GM18517 (cell line): ENCODE results near the gene EMC10.
"Not testable (repeated sequence)": the region's sequence is repeated elsewhere in the genome, so short reads cannot be mapped to it uniquely, and the experiment has no call there.

Source experiments
- ATAC-seq: cut with Tn5 transposase; IDR thresholded peaks from one replicate; pipeline ENCODE4 v1.9.1; 2021; ENCODE audit warnings: mild to moderate bottlenecking, moderate library complexity; ENCODE audit not compliant: unreplicated experiment

The EMC10 gene

GRCh38 chr19:50450369-50451222, 25.7 kb upstream of the EMC10 start:
- ATAC-seq: no peak

DNA sequence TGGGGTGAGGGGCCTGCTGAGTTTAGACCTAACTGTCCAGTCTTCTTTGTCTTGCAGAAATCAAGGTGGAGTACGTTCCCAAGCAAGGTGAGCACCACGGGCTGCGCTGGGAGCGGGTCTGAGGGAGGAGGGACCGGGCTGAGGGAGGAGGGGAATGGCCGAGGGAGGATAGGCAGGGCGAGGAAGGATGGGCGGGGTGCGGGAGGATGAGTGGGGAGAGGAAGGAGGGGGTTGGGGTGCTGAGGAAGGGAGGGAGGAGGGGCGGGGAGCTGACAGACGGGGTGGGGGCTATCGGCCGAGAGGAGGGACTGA, 25.1 kb upstream of the EMC10 start:
- no peak for ATAC-seq

- no peak for ATAC-seq
Measured at GRCh38 chr19:50453243-50453642, 23.1 kb upstream of the EMC10 start.

DNA sequence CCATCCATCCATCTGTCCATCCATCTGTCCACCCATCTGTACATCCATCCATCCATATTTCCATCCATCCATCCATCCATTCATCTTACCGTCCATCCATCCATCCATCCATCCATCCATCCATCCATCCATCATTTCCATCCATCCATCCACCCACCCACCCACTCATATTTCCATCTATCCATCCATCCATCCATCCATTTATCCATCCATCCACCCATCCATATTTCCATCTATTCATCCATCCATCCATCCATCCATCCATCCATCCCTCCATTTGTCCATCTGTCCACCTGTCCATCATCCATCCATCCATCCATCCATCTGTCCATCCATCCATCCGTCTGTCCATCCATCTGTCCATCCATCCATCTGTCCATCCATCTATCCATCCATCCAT, 20.3 kb upstream of the EMC10 start:
- no peak for ATAC-seq

GRCh38 chr19:50457300-50457699, 19.0 kb upstream of the EMC10 start:
- ATAC-seq: no peak

- no peak for ATAC-seq
Measured at GRCh38 chr19:50458396-50459066, 17.8 kb upstream of the EMC10 start.

GRCh38 chr19:50459067-50459456, 17.2 kb upstream of the EMC10 start:
- no peak for ATAC-seq

- ATAC-seq: no peak
Measured at GRCh38 chr19:50459638-50460037, 16.7 kb upstream of the EMC10 start.

- ATAC-seq: peak; percentile 71
Measured at GRCh38 chr19:50460161-50460765, 16.0 kb upstream of the EMC10 start.

GRCh38 chr19:50461066-50461875, 15.0 kb upstream of the EMC10 start:
- ATAC-seq: no peak

GRCh38 chr19:50462970-50463369, 13.3 kb upstream of the EMC10 start:
- ATAC-seq: no peak

DNA sequence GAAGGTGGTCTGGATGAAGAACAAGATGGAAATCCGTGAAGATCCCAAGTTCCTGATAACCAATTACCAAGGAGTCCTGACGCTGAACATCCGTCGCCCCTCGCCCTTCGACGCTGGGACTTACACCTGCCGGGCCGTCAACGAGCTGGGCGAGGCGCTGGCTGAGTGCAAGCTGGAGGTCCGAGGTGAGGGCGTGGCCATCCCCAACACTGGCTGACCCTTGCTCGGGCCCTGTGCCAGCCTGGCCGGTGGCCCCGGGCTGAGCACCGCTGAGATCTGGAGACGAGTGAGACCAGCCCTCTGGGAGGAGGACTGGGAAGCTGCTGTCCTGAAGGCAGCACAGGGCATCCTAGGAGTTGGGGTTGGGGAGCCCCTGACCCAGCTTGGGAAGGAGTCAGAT, 12.0 kb upstream of the EMC10 start:
- ATAC-seq: no peak

DNA sequence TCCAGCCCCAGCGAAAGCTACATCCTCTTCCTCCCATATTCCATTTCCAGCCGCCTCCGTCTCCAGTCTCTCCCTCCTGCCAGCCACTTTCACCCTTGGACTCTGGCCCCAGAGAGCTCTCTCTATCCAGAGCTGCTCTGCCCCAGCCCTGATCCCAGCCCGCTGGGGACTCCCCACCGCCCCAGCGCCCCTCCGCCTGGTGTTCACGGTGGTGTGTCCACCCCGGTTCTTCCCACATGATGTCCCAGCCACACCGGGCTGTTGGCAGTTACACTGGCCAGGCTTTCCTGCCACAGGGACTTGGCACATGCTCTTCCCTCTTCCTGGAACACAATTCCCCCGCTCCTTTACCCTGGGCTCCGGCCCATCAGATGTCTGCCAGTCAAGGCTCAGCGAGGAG, 11.3 kb upstream of the EMC10 start:
- ATAC-seq: no peak

DNA sequence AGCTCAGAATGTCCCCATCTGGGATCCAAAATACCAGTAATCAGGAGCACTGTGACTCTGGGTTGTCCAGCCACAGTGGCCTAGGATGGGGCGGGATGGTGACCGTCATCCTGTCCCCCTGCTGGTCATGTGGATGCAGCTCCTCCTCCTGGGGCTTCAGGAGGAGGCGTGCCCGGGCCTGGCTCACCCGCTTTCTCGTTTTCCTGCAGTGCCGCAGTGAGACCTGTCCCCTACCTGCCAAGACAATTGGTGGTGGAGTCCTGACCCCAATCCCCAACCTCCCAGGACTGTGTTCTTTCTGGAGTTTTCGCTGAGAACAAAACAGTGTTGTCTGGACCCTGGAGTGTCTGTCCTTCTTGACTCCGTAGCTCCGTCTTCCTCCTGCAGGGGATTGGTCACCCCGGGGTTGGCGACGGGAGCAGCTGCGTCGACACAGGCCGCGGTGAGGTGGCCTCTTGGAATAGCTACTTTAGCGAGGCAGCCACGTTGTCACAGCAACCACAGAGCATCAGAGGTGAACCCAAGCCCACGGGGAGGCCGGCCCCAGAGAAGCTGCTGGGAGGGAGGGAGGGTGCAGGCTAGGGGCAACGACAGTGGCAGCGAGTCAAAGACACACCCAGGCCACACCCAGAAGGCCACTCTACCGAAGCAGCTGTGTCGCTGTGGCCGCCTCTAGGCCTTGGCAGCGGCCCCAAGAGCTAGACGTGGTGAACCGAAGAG, 10.2 kb upstream of the EMC10 start:
- ATAC-seq: no peak

- ATAC-seq: no peak
Measured at GRCh38 chr19:50466706-50467039, 9.6 kb upstream of the EMC10 start.

- no peak for ATAC-seq
Measured at GRCh38 chr19:50467566-50467965, 8.7 kb upstream of the EMC10 start.

DNA sequence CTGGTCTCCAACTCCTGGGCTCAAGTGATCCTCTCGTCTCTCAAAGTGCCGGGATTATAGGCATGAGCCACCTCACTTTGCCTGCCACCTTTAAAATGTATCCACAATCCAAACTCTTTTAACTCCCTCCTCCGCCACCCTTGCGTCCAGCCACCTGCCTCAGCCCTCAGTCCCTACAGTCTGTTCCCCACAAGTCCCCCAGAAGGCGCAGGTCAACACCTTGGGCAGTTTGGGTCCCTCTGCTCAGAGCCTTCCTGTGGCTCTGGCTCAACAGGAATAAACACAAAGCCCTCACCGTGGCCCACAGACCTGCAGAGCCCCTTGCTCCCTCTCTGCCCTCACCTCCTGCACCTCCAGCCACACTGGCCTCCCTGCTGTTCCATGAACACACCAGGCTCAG, 7.5 kb upstream of the EMC10 start:
- ATAC-seq: no peak

DNA sequence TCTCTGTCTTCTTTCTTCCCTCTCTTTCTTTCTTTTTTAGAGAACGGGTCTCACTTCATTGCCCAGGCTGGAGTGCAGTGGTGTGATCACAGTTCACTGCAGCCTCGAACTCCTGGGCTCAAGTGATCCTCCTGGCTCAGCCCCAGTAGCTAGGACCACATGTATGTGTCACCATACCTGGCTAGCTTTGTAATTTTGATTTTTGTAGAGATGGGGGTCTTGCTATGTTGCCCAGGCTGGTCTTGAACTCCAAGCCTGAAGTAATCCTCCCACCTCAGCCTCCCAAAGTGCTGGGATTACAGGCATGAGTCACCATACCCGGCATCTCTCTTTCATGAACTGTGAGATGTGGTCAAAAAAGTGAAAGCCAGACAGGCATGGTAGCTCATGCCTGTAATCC, 3.0 kb upstream of the EMC10 start:
- not testable (repeated sequence) for ATAC-seq

DNA sequence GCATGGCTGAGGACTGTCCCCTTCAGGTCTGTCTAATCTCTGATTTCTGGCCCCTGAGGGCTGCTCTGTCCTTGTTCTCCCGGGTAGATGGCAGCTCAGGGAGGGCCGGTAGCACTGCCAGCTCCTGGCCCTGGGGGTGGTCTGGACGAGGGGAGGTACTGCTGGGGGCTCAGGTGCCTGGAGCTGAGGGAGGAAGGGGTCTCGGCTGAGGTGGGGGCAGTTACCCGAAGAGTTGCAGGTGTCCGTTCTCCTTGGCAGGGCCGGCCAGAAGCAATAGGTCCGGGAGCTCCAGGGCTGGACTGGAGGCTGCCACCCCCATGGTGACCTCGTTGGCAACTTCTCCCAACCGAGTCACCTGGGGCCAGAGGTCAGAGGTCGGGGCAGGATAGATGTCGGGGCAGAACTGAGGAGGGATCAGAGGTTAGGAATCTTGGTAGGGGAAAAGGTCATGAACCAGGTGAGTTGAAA, 1.2 kb upstream of the EMC10 start:
- no peak for ATAC-seq

DNA sequence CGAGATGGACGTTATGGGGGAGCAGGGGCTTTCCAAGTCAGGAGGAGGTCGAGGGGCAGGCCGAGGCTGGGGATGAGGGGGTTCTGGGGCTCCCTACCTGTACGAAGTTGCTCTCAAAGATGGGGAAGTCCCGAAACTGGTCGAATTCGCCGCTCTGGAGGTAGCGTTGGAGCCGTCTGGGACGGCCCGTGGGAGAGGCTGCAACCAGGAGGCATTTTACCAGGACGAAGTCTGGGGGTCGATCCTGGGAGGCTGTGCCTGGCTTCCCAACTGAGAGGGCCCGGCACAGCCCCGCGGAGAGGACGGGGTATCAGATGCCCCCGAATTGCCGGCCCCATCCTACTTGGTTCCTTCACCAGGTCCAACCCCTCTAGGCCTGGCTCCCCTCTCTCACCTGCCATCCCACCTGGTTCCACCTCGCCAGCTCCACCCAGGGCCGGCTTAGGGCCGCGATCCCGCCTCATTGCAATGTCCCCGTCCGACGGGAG, 527 bp upstream of the EMC10 start:
- ATAC-seq: no peak

DNA sequence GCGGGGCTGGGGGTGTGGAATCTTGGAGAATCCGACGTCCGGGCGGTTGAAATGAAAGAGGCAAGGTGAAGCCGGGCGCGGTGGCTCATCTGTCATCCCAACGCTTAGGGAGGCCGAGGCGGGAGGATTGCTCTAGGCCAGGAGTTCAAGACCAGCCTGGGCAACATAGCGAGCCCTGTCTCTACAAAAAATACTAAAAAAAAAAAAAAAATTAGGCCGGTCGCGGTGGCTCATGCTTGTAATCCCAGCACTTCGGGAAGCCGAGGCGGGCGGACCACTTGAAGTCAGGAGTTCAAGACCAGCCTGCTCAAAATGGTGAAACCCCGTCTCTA, 566 bp downstream of the EMC10 start:
- no peak for ATAC-seq
